ENCODE data around the gene PTPRN2. TPM values are rescaled to one million over a fixed set of nuclear protein-coding genes. Genes with fewer than 3 reads are reported as not detected.
A peak's percentile ranks its signal among the peaks of the same experiment; 100 is the strongest.

PTPRN2 gene
- total RNA-seq, 4 donors from 2014 or later: 14.9 to 34.3 (median 21.3) TPM

- TF ChIP-seq POLR2A (IDR thresholded peaks at IDR 0.05) (no peak), CTCF (IDR thresholded peaks at IDR 0.05) (no peak)
- Histone ChIP-seq H3K36me3 (no peaks in the 10 kb centered on the region), H3K4me1 (no peaks in the 10 kb centered on the region), H3K27ac (no peak overlapping the region), H3K9me3 (peaks cover 0 to 3% (median 0%) of the 10 kb centered on the region in 4 donors), H3K27me3 (no peaks in the 10 kb centered on the region), H3K4me3 (no peak overlapping the region)
- peak in 1 of 3 donors; percentile 3 for DNase-seq
These were observed 593.3 kb downstream of the PTPRN2 start for GRCh38 chr7:157994319-157994718.

- no peak overlapping the region for H3K4me3 ChIP-seq
- H3K4me1 ChIP-seq: no peaks in the 10 kb centered on the region
- peak in 1 of 3 donors; percentile 29 for DNase-seq
- TF ChIP-seq POLR2A (IDR thresholded peaks at IDR 0.05) (no peak), CTCF (IDR thresholded peaks at IDR 0.05) (no peak)
- H3K9me3 ChIP-seq: peaks cover 0 to 3% (median 0%) of the 10 kb centered on the region in 4 donors
- H3K27me3 ChIP-seq: no peaks in the 10 kb centered on the region
- H3K27ac ChIP-seq: no peak overlapping the region
- H3K36me3 ChIP-seq: no peaks in the 10 kb centered on the region
These were observed 594.1 kb downstream of the PTPRN2 start for GRCh38 chr7:157993406-157994105.

- TF ChIP-seq POLR2A (IDR thresholded peaks at IDR 0.05): no peak
- no peak for TF ChIP-seq CTCF (IDR thresholded peaks at IDR 0.05)
- peak in 1 of 3 donors; percentile 32 for DNase-seq
- Histone ChIP-seq H3K4me3 (no peak overlapping the region), H3K4me1 (no peaks in the 10 kb centered on the region), H3K36me3 (no peaks in the 10 kb centered on the region), H3K27me3 (no peaks in the 10 kb centered on the region), H3K9me3 (peaks cover 0 to 3% (median 0%) of the 10 kb centered on the region in 4 donors), H3K27ac (no peak overlapping the region)
These were observed 595.0 kb downstream of the PTPRN2 start for GRCh38 chr7:157992511-157993160.

GRCh38 chr7:157991761-157992160, 595.9 kb downstream of the PTPRN2 start:
- TF ChIP-seq CTCF (IDR thresholded peaks at IDR 0.05) (no peak), POLR2A (IDR thresholded peaks at IDR 0.05) (no peak)
- Histone ChIP-seq H3K27ac (no peak overlapping the region), H3K9me3 (peaks cover 0 to 3% (median 0%) of the 10 kb centered on the region in 4 donors), H3K4me3 (no peak overlapping the region), H3K27me3 (no peaks in the 10 kb centered on the region), H3K4me1 (no peaks in the 10 kb centered on the region), H3K36me3 (no peaks in the 10 kb centered on the region)
- no peak for DNase-seq

GRCh38 chr7:157991351-157991750, 596.3 kb downstream of the PTPRN2 start:
- Histone ChIP-seq H3K4me3 (no peak overlapping the region), H3K9me3 (peaks cover 0 to 3% (median 0%) of the 10 kb centered on the region in 4 donors), H3K27me3 (no peaks in the 10 kb centered on the region), H3K27ac (no peak overlapping the region), H3K4me1 (no peaks in the 10 kb centered on the region), H3K36me3 (no peaks in the 10 kb centered on the region)
- no peak for DNase-seq
- TF ChIP-seq POLR2A (IDR thresholded peaks at IDR 0.05) (no peak), CTCF (IDR thresholded peaks at IDR 0.05) (no peak)
